Esophagus squamous epithelium (tissue), 4 donors: ENCODE results near the gene PUM1.

Experiments used
- POLR2A ChIP-seq, 4 donors: fragments of 450-650 bp; IDR thresholded peaks; one replicate each; pipeline ENCODE4 v1.6.1; 2017; ENCODE audit warnings: antibody characterized with exemption in 4 of 4, mild to moderate bottlenecking in 4 of 4, moderate library complexity in 3 of 4
- TF ChIP-seq, protein P1 (sequence below), 6 experiments: fragments of 450-650 bp in 4 of 6; fragments of 200-600 bp in 2 of 6; sonication (generic) in 2 of 6; IDR thresholded peaks; one replicate each; pipeline ENCODE4 v1.5.1; 2016 to 2019; ENCODE audit warnings: antibody characterized with exemption in 6 of 6, mild to moderate bottlenecking in 4 of 6, moderate library complexity in 4 of 6

- TF ChIP-seq, protein P1, sequence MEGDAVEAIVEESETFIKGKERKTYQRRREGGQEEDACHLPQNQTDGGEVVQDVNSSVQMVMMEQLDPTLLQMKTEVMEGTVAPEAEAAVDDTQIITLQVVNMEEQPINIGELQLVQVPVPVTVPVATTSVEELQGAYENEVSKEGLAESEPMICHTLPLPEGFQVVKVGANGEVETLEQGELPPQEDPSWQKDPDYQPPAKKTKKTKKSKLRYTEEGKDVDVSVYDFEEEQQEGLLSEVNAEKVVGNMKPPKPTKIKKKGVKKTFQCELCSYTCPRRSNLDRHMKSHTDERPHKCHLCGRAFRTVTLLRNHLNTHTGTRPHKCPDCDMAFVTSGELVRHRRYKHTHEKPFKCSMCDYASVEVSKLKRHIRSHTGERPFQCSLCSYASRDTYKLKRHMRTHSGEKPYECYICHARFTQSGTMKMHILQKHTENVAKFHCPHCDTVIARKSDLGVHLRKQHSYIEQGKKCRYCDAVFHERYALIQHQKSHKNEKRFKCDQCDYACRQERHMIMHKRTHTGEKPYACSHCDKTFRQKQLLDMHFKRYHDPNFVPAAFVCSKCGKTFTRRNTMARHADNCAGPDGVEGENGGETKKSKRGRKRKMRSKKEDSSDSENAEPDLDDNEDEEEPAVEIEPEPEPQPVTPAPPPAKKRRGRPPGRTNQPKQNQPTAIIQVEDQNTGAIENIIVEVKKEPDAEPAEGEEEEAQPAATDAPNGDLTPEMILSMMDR (IDR thresholded peaks at IDR 0.05) = no peak
- TF ChIP-seq POLR2A (IDR thresholded peaks at IDR 0.05) = no peak
Observed at GRCh38 chr1:31051611-31052010, 13.9 kb downstream of the PUM1 start.
